PC-9 (cell line): ENCODE data around the gene PHF20. TPM values are rescaled to one million over a fixed set of nuclear protein-coding genes. Genes with fewer than 3 reads are reported as not detected.

ENCODE experiments used
- BruUV-seq: library from RNA; stranded (reverse); fragments of 400-500 nt; replicated peaks from 2 replicates; lab custom pipeline; 2021; lab: Mats Ljungman, UMichigan
- CTCF ChIA-PET: fragments of 300-600 bp; sonication (Branson Sonifier 250); formaldehyde crosslinking; loops from one replicate; lab custom pipeline; 2022; ENCODE audit warnings: antibody characterized with exemption; lab: Charles Lee
- POLR2A ChIA-PET: fragments of 300-600 bp; sonication (Branson Sonifier 250); formaldehyde crosslinking; loops from one replicate; lab custom pipeline; 2022; ENCODE audit warnings: antibody characterized with exemption; ENCODE audit not compliant: unreplicated experiment; lab: Charles Lee
- DNase-seq, 2 experiments: peaks; one replicate each; pipeline versions ENCODE4 v3.0.0 to v3.0.0-alpha.2; 2015 to 2022; ENCODE audit warnings: mixed read lengths in 1 of 2
- H2AFZ ChIP-seq: fragments of 200-600 bp; sonication (generic); 2 replicates; pipeline ENCODE4 v1.8.1; 2017; ENCODE audit warnings: antibody characterized with exemption
- H3F3A ChIP-seq: fragments of 200-600 bp; sonication (generic); 2 replicates; pipeline ENCODE4 v1.8.1; 2017; ENCODE audit warnings: antibody characterized with exemption, mild to moderate bottlenecking, low read depth; ENCODE audit not compliant: insufficient read depth
- H3K27ac ChIP-seq: fragments of 200-600 bp; sonication (generic); 2 replicates; pipeline ENCODE4 v1.6.1; 2016; ENCODE audit warnings: mixed run types
- H3K27me3 ChIP-seq: fragments of 200-600 bp; sonication (generic); 2 replicates; pipeline ENCODE4 v1.6.1; 2016; ENCODE audit warnings: low read depth, mixed run types; ENCODE audit not compliant: insufficient read depth
- H3K36me3 ChIP-seq: fragments of 200-600 bp; sonication (generic); 2 replicates; pipeline ENCODE4 v1.6.1; 2016; ENCODE audit warnings: low read depth, mixed run types
- H3K4me1 ChIP-seq: fragments of 200-600 bp; sonication (generic); replicated peaks from 2 replicates; pipeline ENCODE4 v1.6.1; 2016; ENCODE audit warnings: mixed run types; ENCODE audit not compliant: insufficient read depth
- H3K4me2 ChIP-seq: fragments of 200-600 bp; sonication (generic); 2 replicates; pipeline ENCODE4 v1.6.1; 2017; ENCODE audit warnings: mixed run types
- H3K4me3 ChIP-seq: fragments of 200-600 bp; sonication (generic); 2 replicates; pipeline ENCODE4 v1.6.1; 2016; ENCODE audit warnings: mixed run types
- H3K79me2 ChIP-seq: fragments of 200-600 bp; sonication (generic); 2 replicates; pipeline ENCODE4 v1.6.1; 2017; ENCODE audit warnings: low read depth, mixed run types
- H3K9me2 ChIP-seq: fragments of 200-600 bp; sonication (generic); 2 replicates; pipeline ENCODE4 v1.8.1; 2017; ENCODE audit warnings: mild to moderate bottlenecking; ENCODE audit not compliant: insufficient read depth
- H3K9me3 ChIP-seq: fragments of 200-600 bp; sonication (generic); 2 replicates; pipeline ENCODE4 v1.8.1; 2016; ENCODE audit warnings: low read depth; ENCODE audit not compliant: insufficient read depth
- H4K20me1 ChIP-seq: fragments of 200-600 bp; sonication (generic); 2 replicates; pipeline ENCODE4 v1.8.1; 2017; ENCODE audit not compliant: insufficient read depth
- CTCF ChIP-seq: fragments of 200-600 bp; sonication (generic); conservative IDR thresholded peaks from 2 replicates; pipeline ENCODE4 v1.6.1; 2017; ENCODE audit warnings: mixed run types, antibody characterized with exemption, mild to moderate bottlenecking, moderate library complexity
- EZH2 ChIP-seq: fragments of 200-600 bp; sonication (generic); IDR thresholded peaks from 2 replicates; pipeline ENCODE4 v1.8.0; 2017; ENCODE audit warnings: antibody characterized with exemption, low read depth
- intact Hi-C: fragments of 100-400 bp; cut with micrococcal nuclease; formaldehyde crosslinking; loops from one replicate; pipeline ENCODE4 v1.10.0; 2022; ENCODE audit not compliant: unreplicated experiment
- total RNA-seq: library from RNA; stranded (reverse); gene quantifications from 2 replicates; pipeline ENCODE4 v1.2.3, GENCODE V29; 2021

The PHF20 gene
- total RNA-seq, 1 experiment from 2014 or later, result 59.8 TPM

- H3F3A ChIP-seq, result no peaks in the 10 kb centered on the region
- no peaks in the 10 kb centered on the region for H3K27me3 ChIP-seq
- H2AFZ ChIP-seq, result no peak overlapping the region
- ChIA-PET CTCF (no interaction called here), POLR2A (no interaction called here)
- no peaks in the 10 kb centered on the region for H4K20me1 ChIP-seq
- TF ChIP-seq CTCF, result no peak
- no peak for TF ChIP-seq EZH2
- no peaks in the 10 kb centered on the region for H3K9me3 ChIP-seq
- DNase-seq, result no peak
- BruUV-seq, result no TSS peak
- H3K79me2 ChIP-seq, result no peaks in the 10 kb centered on the region
- H3K4me1 ChIP-seq, result no peaks in the 10 kb centered on the region
- H3K27ac ChIP-seq, result no peak overlapping the region
- no peaks in the 10 kb centered on the region for H3K36me3 ChIP-seq
- intact Hi-C loops, result no loop called here
- no peaks in the 10 kb centered on the region for H3K9me2 ChIP-seq
- H3K4me3 ChIP-seq, result no peak overlapping the region
- H3K4me2 ChIP-seq, result no peak overlapping the region
Observed at GRCh38 chr20:35833241-35833640, 61.4 kb downstream of the PHF20 start.

- Histone ChIP-seq H3K9me2 (no peaks in the 10 kb centered on the region), H3K79me2 (no peaks in the 10 kb centered on the region), H2AFZ (no peak overlapping the region), H3K4me1 (no peaks in the 10 kb centered on the region), H3K4me2 (no peak overlapping the region), H3F3A (no peaks in the 10 kb centered on the region), H3K36me3 (peaks cover 2% of the 10 kb centered on the region; the same call in 1 of the 2 replicates), H4K20me1 (no peaks in the 10 kb centered on the region), H3K9me3 (0 out of 2 replicates have a peak, but pooled peaks cover 4% of the 10 kb centered on the region), H3K27me3 (no peaks in the 10 kb centered on the region), H3K27ac (no peak overlapping the region), H3K4me3 (no peak overlapping the region)
- no peak for TF ChIP-seq CTCF
- TF ChIP-seq EZH2, result no peak
- BruUV-seq, result no TSS peak
- DNase-seq, result no peak
- intact Hi-C loops, result no loop called here
- ChIA-PET POLR2A (no interaction called here), CTCF (no interaction called here)
Observed at GRCh38 chr20:35837577-35838195, 65.9 kb downstream of the PHF20 start.

- CTCF ChIA-PET, result no interaction called here
Observed at GRCh38 chr20:35838205-35838604, 66.4 kb downstream of the PHF20 start.

More at GRCh38 chr20:35838205-35838604, 66.4 kb downstream of the PHF20 start:
- TF ChIP-seq EZH2 (no peak), CTCF (no peak)
- intact Hi-C loops, result no loop called here
- H3K9me3 ChIP-seq, result 0 out of 2 replicates have a peak, but pooled peaks cover 4% of the 10 kb centered on the region
- H3K79me2 ChIP-seq, result no peaks in the 10 kb centered on the region
- H3K27me3 ChIP-seq, result no peaks in the 10 kb centered on the region
- peaks cover 7% of the 10 kb centered on the region; the same call in 1 of the 2 replicates for H3K36me3 ChIP-seq
- no peaks in the 10 kb centered on the region for H3F3A ChIP-seq
- DNase-seq, result no peak
- H3K4me3 ChIP-seq, result no peak overlapping the region
- POLR2A ChIA-PET, result no interaction called here
- H3K4me1 ChIP-seq, result no peaks in the 10 kb centered on the region
- no peaks in the 10 kb centered on the region for H4K20me1 ChIP-seq
- H3K9me2 ChIP-seq, result no peaks in the 10 kb centered on the region
- H2AFZ ChIP-seq, result no peak overlapping the region
- no peak overlapping the region for H3K4me2 ChIP-seq
- no TSS peak for BruUV-seq
- no peak overlapping the region for H3K27ac ChIP-seq
